ENCODE data around the gene ASH1L.
"Not testable (repeated sequence)": the region's sequence is repeated elsewhere in the genome, so short reads cannot be mapped to it uniquely, and the experiment has no call there.

The ASH1L gene, protein sequence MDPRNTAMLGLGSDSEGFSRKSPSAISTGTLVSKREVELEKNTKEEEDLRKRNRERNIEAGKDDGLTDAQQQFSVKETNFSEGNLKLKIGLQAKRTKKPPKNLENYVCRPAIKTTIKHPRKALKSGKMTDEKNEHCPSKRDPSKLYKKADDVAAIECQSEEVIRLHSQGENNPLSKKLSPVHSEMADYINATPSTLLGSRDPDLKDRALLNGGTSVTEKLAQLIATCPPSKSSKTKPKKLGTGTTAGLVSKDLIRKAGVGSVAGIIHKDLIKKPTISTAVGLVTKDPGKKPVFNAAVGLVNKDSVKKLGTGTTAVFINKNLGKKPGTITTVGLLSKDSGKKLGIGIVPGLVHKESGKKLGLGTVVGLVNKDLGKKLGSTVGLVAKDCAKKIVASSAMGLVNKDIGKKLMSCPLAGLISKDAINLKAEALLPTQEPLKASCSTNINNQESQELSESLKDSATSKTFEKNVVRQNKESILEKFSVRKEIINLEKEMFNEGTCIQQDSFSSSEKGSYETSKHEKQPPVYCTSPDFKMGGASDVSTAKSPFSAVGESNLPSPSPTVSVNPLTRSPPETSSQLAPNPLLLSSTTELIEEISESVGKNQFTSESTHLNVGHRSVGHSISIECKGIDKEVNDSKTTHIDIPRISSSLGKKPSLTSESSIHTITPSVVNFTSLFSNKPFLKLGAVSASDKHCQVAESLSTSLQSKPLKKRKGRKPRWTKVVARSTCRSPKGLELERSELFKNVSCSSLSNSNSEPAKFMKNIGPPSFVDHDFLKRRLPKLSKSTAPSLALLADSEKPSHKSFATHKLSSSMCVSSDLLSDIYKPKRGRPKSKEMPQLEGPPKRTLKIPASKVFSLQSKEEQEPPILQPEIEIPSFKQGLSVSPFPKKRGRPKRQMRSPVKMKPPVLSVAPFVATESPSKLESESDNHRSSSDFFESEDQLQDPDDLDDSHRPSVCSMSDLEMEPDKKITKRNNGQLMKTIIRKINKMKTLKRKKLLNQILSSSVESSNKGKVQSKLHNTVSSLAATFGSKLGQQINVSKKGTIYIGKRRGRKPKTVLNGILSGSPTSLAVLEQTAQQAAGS (N-terminal part only)

DNA sequence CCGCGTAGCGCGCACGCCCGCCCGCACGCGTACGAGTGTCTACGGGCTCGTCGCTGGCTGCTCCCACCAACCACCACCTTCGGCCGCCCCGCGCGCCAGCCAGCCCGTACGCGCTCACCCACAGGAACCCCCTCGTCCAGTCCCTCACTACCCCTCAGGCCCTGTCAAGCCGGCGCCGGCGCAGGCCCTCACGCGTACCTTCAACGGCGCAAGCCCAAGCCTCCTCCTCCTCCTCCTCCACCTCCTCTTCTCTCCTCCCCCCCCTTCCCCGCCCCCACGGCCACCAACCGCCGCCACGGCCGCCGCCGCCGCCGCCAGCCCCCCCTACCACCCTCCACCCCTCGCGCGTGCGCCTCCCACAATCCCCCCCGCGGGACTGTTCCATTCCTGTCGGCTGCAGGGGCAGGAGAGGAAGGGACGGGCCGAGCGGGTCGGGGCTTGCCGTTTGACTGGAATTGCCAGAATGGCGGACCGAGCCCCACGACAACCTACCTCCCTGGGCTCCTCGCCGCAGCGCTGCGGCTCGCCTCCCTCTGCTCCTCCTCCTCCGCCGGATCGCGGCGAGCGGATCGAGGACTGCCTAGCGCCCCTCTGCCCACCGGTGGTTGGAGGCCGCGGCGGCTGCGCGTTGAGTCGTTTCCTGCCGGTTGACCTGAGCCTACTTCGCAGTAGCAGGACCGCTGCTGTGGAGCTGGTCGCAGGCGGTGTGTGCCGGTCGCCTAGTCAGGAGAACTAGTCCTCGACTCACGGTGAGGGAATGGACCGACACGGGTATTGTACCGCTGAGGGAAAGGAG, at the start of gene ASH1L:
Gene ASH1L (minus strand): TSS at position 223 of the 796 bp plus-strand sequence. CDS start 41,284 bp downstream, outside the sequence.
- peak; percentile 94 for DNase-seq

DNA sequence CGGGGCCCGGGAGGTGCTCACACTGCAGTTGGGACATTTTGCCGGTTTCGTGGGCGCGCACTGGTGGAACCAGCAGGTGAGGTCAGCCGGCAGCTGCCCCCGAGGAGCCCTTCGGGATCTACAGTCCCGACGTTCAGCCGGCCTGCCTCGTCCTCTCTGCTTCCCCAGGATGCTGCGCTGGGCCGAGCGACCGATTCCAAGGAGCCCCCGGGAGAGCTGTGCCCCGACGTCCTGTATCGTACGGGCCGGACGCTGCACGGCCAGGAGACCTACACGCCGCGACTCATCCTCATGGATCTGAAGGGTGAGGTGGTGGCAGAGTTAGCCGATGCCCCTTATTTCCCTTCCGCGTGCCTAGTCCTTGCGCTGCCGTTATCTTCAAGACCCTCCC, 47.6 kb upstream of the ASH1L start:
- DNase-seq, result not testable (repeated sequence)

DNA sequence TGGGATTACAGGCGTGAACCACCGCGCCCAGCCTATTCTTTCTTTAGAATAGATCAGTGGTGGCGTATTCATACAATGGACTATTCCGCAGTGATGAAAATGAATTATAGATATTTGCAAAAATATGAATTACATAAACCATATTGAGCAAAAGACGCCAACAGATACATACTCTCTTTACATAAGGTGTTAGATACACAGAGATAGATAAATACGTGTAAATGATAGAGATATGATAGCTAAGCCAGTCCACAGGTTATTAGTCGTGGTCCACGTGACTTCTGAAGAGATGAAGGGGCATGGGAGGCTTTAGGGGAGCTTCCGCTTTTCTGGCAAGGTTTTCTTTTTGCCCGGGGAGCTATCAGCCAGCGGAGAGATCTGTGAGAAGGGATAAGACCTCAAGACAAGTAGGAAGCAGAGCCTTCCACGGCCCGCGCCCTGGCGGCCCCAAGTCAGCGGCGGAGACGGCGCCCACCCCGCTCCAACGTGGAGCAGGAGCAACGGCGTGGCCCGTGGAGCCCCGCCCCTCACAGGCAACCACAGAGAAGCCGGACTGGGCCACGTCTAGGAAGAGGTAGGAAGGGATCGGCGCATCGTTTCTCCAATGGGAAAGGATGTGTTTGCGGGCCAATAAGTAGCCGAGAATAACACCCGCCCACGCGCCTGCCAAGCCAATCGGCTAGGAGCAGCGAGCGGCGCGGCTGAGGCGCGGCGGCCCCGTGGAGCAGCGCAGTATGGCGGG, 47.1 kb upstream of the ASH1L start, which contains the start of gene MSTO1:
Gene MSTO1 (plus strand): TSS at position 704 of the 742 bp plus-strand sequence. CDS start 31 bp downstream, at position 735.
- DNase-seq, result peak; percentile 94

DNA sequence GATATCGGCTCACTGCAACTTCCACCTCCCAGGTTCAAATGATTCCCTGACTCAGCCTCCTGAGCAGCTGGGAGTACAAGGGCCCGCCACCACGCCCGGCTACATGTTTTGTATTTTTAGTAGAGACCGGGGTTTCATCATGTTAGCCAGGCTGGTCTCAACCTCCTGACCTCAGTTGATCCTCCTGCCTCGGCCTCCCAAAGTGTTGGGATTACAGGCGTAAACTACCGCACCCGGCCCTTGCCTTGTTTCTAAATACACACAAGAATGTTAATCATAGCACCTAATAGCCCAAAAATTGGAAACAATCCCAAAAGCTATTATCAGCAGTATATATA, 46.3 kb upstream of the ASH1L start:
- no peak for DNase-seq

DNA sequence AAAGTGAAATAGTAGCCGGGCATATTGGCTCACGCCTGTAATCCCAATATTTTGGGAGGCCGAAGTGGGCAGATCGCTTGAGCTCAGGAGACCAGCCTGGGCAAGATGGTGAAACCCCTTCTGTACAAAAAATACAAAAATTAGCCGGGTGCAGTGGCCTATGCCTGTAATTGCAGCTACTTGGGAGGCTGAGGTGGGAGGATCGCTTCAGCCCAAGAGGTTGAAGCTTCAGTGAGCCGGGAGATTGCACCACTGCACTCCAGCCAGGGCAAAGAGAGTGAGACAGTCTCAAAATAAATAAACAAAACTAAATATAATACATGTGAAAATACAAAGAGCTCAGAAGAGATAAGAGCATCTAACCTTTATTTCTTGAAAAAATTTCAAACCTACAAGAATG, 45.1 kb upstream of the ASH1L start:
- no peak for DNase-seq

DNA sequence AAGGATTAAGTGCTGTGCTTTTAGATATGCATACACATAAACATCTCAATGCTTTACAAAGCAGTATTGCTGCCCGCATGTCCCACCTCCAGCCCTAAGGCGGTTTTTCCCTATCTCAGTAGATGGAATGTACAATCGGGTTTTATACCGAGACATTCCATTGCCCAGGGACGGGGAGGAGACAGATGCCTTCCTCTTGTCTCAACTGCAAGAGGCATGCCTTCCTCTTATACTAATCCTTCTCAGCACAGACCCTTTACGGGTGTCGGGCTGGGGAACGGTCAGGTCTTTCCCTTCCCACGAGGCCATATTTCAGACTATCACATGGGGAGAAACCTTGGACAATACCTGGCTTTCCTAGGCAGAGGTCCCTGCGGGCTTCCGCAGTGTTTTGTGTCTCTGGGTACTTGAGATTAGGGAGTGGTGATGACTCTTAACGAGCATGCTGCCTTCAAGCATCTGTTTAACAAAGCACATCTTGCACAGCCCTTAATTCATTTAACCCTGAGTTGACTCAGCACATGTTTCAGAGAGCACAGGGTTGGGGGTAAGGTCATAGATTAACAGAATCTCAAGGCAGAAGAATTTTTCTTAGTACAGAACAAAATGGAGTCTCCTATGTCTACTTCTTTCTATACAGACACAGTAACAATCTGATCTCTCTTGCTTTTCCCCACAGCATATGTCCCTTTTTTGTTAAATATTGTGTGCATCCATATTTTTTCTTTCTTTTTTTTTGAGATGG, 37.4 kb upstream of the ASH1L start:
- not testable (repeated sequence) for DNase-seq

DNA sequence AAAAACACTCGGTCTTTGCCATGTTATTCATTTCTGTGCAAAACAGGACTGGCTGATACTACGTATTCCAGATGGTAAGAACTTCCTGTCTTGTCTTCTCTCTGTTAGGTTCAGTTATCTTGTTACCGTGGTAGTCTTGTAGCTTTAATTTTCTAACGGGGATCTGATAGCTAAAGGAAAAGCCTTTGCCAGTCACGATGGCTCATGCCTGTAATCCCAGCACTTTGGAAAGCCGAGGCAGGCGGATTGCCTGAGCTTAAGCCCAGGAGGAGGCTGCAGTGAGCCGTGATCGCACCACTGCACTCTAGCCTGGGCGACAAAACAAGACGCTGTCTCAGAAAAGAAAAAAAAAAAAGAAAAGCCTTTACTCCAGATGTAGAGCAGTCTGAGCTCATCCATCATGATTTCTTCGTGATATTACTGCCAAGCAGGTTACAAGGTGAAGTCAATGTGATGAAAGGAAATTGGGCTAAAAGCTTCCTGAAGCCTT, 36.3 kb upstream of the ASH1L start:
- no peak for DNase-seq

DNA sequence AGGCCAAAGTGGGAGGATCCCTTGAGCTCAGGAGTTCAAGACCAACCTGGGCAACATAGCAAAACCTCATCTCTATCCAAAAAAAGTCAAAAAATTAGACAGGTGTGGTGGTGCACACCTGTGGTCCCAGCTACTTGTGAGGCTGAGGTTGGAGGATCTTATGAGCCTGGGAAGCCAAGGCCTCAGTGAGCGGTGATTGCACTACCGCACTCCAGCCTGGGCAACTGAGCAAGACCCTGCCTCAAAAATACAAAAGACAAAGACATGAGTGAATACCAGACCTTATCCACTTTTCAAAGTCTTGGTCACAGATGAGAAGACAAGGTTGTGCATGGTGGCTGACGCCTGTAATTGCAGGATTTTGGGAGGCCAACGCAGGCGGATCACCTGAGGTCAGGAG, 34.3 kb upstream of the ASH1L start:
- DNase-seq, result no peak

DNA sequence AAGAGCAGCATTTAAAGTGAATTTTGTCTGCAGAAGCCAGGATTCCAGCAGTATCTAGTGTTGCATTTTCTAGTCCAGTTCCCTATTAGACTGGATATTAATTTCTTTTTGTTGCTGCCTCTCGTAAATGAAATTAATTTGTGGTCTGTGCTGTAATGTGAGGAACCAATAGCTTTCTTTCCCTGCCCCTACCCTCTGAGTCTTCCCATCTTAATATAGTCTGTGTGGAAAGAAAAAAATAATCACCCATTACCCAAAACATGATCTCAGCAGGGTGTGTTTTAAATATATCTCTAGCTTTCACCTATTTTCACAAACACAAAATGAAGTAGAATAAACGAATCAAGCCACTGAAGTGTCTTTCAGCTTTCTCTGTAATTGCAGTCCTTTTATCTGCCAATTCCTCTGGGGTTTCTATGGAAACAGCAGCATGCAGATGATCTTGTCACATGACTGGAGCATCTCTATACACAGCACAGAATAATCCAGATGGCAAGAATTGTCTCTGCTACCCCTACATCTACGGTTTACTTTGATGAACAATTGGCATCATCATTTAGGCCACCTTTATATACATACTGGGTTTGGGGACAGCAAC, 33.4 kb upstream of the ASH1L start:
- DNase-seq, result not testable (repeated sequence)

DNA sequence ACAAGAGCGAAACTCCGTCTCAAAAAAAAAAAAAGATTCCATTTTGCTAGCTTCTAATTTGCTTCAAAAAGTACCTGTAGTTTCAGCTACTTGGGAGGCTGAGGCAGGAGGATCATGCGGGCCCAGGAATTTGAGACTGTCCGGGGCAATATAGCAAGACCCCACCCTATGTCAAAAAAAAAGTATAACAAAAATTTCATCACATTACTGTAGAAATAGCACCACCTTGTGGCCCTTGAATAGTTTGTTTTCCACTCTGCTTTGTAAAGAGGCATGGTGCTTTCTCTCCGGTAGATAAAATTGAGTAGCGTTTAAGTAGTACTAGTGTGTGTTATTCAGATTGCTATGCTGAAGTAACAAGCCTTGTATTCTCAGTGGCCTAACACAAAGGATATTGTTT, 29.2 kb upstream of the ASH1L start:
- peak; percentile 78 for DNase-seq

DNA sequence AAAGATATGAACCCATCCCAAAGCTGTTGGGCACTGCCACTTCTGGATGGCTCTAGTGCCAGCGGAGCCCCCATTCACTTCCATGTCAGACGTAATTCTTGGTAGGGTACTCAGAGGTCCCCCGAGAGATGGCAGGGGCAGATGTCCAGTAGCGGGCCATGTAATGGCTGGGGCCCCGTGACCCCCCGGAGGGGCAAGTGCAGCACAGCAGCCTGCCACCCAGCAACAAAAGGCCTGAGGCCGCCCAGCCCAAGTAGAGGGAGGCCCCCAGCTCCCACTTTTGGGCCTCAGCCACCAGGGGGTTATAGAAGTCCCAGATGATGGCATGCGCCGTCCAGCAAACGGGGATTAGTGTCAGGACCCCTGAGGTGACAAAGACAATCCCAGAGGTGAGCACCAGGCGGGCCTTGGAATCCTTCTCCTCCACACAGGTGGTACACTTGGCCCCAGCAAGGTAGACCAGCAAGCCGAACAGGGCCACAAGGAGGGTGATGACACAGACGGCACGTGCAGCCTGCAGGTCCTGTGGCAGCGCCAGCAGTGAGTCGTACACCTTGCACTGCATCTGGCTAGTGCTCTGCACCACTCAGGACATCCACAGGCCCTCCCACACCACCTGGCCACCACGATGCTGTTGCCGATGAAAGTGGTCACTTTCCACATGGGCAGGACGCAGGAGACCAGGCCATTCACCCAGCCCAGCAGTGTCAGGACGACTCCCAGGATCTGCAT, 28.1 kb upstream of the ASH1L start:
- DNase-seq, result not testable (repeated sequence)

DNA sequence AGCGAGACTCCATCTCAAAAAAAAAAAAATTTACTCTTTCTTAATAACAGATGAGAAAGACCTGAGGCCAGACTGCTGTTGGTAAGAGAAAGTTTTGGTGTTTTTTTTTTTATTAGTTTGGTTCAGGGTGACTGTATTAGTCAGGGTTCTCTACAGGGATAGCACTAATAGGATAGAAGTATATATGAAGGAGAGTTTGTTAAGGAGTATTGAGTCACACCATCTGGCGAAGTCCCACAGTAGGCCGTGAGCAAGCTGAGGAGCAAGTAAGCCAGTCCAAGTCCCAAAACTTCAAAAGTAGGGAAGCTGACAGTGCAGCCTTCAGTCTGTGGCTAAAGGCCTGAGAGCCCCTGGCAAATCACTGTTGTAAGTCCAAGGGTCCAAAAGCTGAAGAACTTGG, 26.7 kb upstream of the ASH1L start:
- DNase-seq, result not testable (repeated sequence)

DNA sequence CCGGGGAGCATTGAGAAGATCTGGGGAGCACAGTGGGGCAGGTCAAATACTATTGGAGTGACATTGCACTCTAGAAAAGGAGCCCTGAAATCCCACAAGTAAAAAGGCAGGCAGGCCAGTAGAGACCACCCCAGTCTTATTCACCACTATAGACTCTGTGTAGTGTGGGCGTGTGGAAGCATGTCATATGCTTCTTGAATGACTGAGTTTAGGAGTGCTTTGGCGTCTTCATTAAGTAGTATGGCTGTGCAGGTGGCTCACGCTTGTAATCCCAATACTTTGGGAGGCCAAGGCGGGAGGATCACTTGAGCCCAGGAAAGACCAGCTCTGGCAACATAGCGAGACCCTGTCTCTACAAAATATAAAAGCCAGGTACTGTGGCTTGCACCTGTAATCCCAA, 21.2 kb upstream of the ASH1L start:
- DNase-seq, result not testable (repeated sequence)

DNA sequence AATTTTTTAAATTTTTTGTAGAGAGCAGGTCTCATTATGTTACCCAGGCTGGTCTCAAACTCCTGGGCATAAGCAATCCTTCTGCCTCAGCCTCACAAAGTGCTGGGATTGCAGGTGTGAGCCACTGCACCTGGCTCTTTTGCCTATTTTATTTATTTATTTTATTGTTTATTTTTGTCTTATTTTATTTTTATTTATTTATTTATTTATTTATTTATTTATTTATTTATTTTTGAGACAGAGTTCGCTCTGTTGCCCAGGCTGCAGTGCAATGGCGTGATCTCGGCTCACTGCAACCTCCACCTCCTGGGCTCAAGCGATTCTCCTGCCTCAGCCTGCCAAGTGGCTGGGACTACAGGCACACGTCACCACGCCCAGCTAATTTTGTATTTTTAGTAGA, 13.0 kb upstream of the ASH1L start:
- not testable (repeated sequence) for DNase-seq

DNA sequence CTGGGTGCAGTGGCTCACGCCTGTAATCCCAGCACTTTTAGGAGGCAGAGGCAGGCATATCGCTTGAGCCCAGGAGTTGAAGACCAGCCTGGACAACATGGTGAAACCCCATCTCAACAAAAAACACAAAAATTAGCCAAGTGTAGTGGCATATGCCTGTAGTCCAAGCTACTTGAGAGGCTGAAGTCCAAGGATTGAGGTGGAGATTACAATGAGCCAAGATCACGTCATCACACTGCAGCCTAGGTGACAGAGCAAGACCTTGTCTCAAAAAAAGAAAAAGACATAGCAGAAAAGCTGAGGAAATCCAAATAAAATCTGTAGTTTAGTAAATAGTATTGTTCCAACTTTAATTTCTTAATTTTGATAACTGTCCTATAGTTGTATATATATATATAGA, 11.5 kb upstream of the ASH1L start:
- DNase-seq, result no peak

DNA sequence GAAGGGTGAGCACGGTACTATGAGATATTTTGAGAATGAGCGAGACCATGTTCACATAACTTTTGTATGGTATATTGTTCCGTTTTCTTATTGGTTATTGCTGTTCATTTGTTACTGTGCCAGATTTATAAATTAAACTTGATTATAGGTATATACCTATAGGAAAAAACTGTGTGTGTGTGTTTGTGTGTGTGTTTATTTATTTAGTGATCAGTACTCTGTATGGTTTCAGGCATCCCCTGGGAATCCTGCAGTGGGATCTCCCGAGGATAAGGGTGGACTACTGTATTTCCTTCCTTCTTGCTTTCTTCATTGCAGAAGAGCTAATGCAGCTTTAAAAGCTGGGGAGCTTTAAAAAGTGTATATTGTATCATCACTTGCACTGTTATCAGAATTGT, 8.0 kb upstream of the ASH1L start:
- no peak for DNase-seq

DNA sequence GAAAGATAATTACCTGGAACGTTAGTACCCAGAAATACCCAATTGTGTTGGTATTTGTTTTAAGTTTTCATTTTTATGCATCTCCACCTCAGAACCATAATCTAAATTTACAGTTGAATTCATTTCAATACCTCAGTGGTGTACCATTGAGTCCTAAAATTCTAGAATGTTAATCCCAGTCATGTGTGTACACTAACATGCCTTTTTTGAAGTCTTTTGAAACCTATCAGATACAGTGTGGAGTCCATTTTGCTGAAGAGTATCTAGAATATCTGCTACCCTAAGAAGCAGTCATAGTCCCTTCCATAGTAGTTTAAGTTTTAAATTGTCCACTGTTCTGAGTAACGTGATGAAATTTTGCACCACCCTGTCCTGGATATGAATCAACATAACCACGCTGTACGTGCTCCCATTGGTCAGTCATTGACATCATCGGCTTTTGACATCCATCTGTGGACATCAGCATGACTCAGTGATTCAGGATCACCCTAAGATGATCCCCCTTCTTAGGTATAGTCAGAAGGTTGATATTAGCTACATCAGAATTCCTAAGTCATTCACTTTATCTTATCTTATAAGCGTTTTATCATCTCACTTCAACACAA, 7.5 kb upstream of the ASH1L start:
- no peak for DNase-seq

DNA sequence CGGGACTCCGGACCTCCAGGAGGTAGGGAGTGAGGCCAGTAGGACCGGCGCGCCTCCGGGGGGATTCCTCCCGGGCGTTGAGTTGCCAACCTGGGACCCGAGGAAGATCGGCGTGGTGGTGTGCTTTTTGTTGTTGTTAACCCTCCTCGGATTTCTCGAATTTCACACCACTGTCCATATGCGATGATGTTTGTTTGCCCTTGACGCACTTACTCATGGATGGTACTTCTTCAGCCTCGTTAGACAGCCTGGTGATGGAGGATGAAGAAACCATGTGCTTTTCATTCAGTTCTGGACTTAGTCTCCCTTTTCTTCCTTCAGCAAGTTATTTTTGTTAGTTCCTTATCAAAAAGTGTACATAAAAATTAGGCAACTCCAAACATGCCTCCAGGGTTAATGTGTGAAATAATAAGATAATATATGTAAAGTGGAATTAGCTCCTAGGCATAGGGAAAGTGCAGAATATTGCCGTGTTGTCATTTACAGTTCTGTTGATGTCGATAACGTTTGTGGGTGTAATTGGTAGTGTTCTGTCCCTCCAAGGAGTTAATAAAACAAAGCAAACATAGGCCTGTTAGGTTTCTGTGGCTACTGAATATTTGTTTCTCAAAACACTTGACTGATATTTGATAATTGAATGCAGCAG, 897 bp upstream of the ASH1L start:
- DNase-seq, result peak; percentile 29
